ENCODE data around the gene CCNK.

GRCh38 chr14:99519347-99519881 lies 38.2 kb downstream of the CCNK start:
- TF ChIP-seq POLR2AphosphoS5 (IDR thresholded peaks at IDR 0.05) (no peak), CTCF (IDR thresholded peaks at IDR 0.05) (no peak)
